ENCODE measurements around the gene LHX6. TPM values are rescaled to one million over a fixed set of nuclear protein-coding genes. Genes with fewer than 3 reads are reported as not detected.

LHX6 gene
- total and polyA plus RNA-seq, 2 of the 8 experiments (the other 6 are each of a cell fraction or from before 2014, with no cell fraction given), result 0.92 to 1.2 TPM

DNA sequence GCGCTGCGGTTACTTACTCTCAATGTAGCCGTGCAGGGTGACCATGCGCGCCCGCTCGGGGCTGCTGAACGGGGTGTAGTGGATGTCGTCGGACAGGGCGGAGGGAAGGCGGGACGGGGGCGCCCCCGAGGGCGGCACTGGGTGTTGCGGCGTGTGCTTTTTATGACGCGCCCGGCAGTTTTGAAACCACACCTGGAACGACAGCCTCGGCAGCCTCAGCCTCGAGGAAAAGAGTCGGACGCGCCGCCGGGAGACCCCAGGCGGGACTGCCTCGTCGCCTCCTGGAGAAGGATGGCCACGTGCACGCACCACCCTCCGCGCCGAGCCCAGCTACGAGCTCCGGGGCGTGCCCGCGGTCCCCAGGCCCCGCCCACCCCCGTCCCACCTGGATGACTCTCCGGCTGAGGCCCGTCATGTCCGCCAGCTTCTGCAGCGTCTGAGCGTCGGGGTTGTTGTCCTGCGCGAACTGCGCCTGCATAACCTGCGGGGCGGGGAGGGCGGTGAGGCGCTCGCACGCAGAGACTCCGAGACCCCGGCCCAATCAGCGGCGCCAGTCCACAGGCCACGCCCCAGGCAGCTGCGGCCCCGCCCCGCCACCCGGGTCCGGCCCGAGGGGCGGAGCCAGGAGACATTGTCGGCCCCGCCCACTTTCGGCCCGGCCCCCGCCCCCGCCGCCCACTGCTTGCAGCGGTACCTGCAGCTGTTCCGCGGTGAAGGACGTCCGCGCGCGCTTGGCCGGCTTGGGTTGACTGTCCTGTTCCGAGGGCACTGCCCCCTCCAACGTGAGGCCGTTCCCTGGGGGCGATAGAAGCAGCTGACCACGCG lies 15.0 kb downstream of the LHX6 start:
- ChIA-PET CTCF (ENCODE audit: partially characterized antibody) (interaction anchor here (0.6 to 5.2 kb wide), 12 partner anchors 8 to 603 kb away, joined by 3 to 56 read pairs (median 3); no protein-coding TSS in a partner anchor), POLR2A (ENCODE audit: partially characterized antibody) (interaction anchor here (1.0 to 1.4 kb wide), 3 partner anchors 12 to 17 kb away, joined by 4 to 6 read pairs (median 5); partner anchors contain the start of gene LHX6)
- TF ChIP-seq PHF8 (conservative IDR thresholded peaks at IDR 0.05; ENCODE audit: low read depth, low read length), result no peak
- peak; percentile 65 for TF ChIP-seq RNF2 (IDR thresholded peaks at IDR 0.05; ENCODE audit: borderline replicate concordance, low read depth, low read length, missing control alignments, poor library complexity, severe bottlenecking)
- peak; percentile 86 for TF ChIP-seq CREB1 (IDR thresholded peaks at IDR 0.05)
- TF ChIP-seq EGR1 (IDR thresholded peaks at IDR 0.05; ENCODE audit: borderline replicate concordance, low read depth, low read length), result peak; percentile 50; the same call in 1 of the 2 replicates
- peak; percentile 18 to 20; a peak in 3 of 4 replicates for TF ChIP-seq RAD21 (IDR thresholded peaks at IDR 0.05 in 1 of 2, conservative IDR thresholded peaks at IDR 0.05 in 1 of 2; ENCODE audit: low read depth in 2 of 2, low read length in 2 of 2)
- 0 out of 2 replicates have a peak, but pooled peaks have one; percentile 25 for TF ChIP-seq GTF2F1 (IDR thresholded peaks at IDR 0.05; ENCODE audit: borderline replicate concordance, low read depth, low read length)
- peak; percentile 98 for TF ChIP-seq KDM4A (IDR thresholded peaks at IDR 0.05; ENCODE audit: low read depth, low read length, severe bottlenecking)
- peak; percentile 27 for TF ChIP-seq ASH2L (IDR thresholded peaks at IDR 0.05; ENCODE audit: low read length)
- TF ChIP-seq TAF7 (optimal IDR thresholded peaks at IDR 0.05; ENCODE audit: borderline replicate concordance, low read depth, low read length), result no peak

More for the DNA sequence above, 15.0 kb downstream of the LHX6 start:
- Histone ChIP-seq H3K14ac (ENCODE audit: insufficient read length) (no peak overlapping the region), H4K5ac (ENCODE audit: insufficient read length, low read depth, low read length) (no peak overlapping the region), H3K4me2 (ENCODE audit: insufficient read depth in 1 of 2, low read depth in 2 of 2, low read length in 2 of 2) (peak overlapping the region; percentile 79 to 98), H3K36me3 (ENCODE audit: control insufficient read depth in 2 of 4, insufficient read depth in 4 of 4, low read length in 3 of 4) (no peaks in the 10 kb centered on the region; a peak in 1 of 8 replicates), H3K79me2 (ENCODE audit: control insufficient read depth in 1 of 2, insufficient read depth in 2 of 2, low read length in 2 of 2) (no peaks in the 10 kb centered on the region), H3K18ac (ENCODE audit: extremely low read depth, low read length) (no peak overlapping the region; the same call in 1 of the 2 replicates), H2AK5ac (ENCODE audit: low read depth, low read length) (no peak overlapping the region), H2BK15ac (ENCODE audit: low read length) (0 out of 2 replicates have a peak overlapping the region, but pooled peaks have one; percentile 72), H3K9ac (replicated peaks in 1 of 4; ENCODE audit: extremely low read depth in 1 of 4, low read depth in 3 of 4, low read length in 3 of 4) (no peak overlapping the region), H3K56ac (replicated peaks; ENCODE audit: insufficient read length, low read depth, low read length) (no peak overlapping the region), H3K23me2 (ENCODE audit: low read depth, low read length) (peaks cover 8% of the 10 kb centered on the region; the same call in 1 of the 2 replicates), H3K27ac (ENCODE audit: low read depth, low read length) (no peak overlapping the region), H3K27me3 (replicated peaks in 1 of 4; ENCODE audit: control insufficient read depth in 3 of 4, extremely low read depth in 1 of 4, insufficient read depth in 3 of 4, low read length in 3 of 4) (peaks cover 52 to 73% (median 68%) of the 10 kb centered on the region in 4 experiments), H2BK12ac (ENCODE audit: low read depth, low read length) (peak overlapping the region; percentile 60), H3K4me3 (ENCODE audit: extremely low read depth in 1 of 4, insufficient read depth in 2 of 4, low read depth in 3 of 4, low read length in 4 of 4) (peak overlapping the region; percentile 41 to 67 (median 52); a peak in 7 of 8 replicates), H2BK5ac (ENCODE audit: low read depth, low read length) (no peak overlapping the region; the same call in 1 of the 2 replicates), H3K4ac (replicated peaks; ENCODE audit: insufficient read length, low read depth, low read length) (no peak overlapping the region), H2AFZ (ENCODE audit: low read length) (peak overlapping the region; percentile 52; the same call in 1 of the 2 replicates), H3K9me3 (ENCODE audit: insufficient read depth in 2 of 2, low read depth in 1 of 2, low read length in 1 of 2) (peaks cover 0 to 3% of the 10 kb centered on the region in 2 experiments; a peak in 1 of 4 replicates), H4K91ac (replicated peaks; ENCODE audit: insufficient read length, low read length) (peak overlapping the region; percentile 41), H3K79me1 (ENCODE audit: low read depth, low read length) (no peaks in the 10 kb centered on the region; the same call in 1 of the 2 replicates), H4K20me1 (replicated peaks in 1 of 2; ENCODE audit: control insufficient read depth in 1 of 2, insufficient read depth in 2 of 2, low read length in 2 of 2) (peaks cover 3 to 12% of the 10 kb centered on the region in 2 experiments), H2BK120ac (replicated peaks; ENCODE audit: low read depth, low read length) (no peak overlapping the region), H3K4me1 (replicated peaks in 1 of 4; ENCODE audit: control insufficient read depth in 3 of 4, insufficient read depth in 4 of 4, low read length in 3 of 4) (peaks cover 0 to 13% (median 10%) of the 10 kb centered on the region in 4 experiments; a peak in 6 of 7 replicates), H2BK20ac (ENCODE audit: low read length) (no peak overlapping the region), H3K23ac (ENCODE audit: insufficient read length) (no peak overlapping the region), H4K8ac (ENCODE audit: extremely low read depth, insufficient read depth, low read length) (peak overlapping the region; percentile 87; the same call in 1 of the 2 replicates)
- DNase-seq (ENCODE audit: low read depth in 1 of 2, low spot score in 2 of 2), result peak; percentile 87 to 97
- no peak for FAIRE-seq
- WGBS, 2 experiments (ENCODE audit: extremely low coverage in 1 of 2, insufficient coverage in 1 of 2, insufficient read length in 1 of 2, insufficient replicate concordance in 2 of 2, low coverage in 1 of 2, low lambda C conversion rate in 2 of 2, missing lambda C conversion rate in 1 of 2), result 10% methylated on average over 20 of the region's 93 CpGs; no CpG with 5 or more reads in 1 of the 2 experiments
